Transverse colon (tissue), 4 donors: ENCODE results near the gene SPOCK3. TPM values are rescaled to one million over a fixed set of nuclear protein-coding genes. Genes with fewer than 3 reads are reported as not detected.
"Not testable (repeated sequence)": the region's sequence is repeated elsewhere in the genome, so short reads cannot be mapped to it uniquely, and the experiment has no call there.

ENCODE experiments used
- DNase-seq: peaks from one replicate; pipeline ENCODE4 v3.0.0-alpha.2; 2019
- H3K27ac ChIP-seq, 4 donors: fragments of 200-600 bp; sonication (generic); 2 replicates each; pipeline ENCODE4 v1.5.1; 2016 to 2018; ENCODE audit warnings: inconsistent platforms in 4 of 4
- H3K27me3 ChIP-seq: fragments of 200-600 bp; sonication (generic); 2 replicates; pipeline ENCODE4 v1.5.1; 2017; ENCODE audit warnings: inconsistent platforms
- H3K36me3 ChIP-seq, 4 donors: fragments of 200-600 bp; sonication (generic); 2 replicates each; pipeline ENCODE4 v1.5.1; 2017 to 2019; ENCODE audit warnings: inconsistent platforms in 4 of 4
- H3K4me1 ChIP-seq, 4 donors: fragments of 200-600 bp; sonication (generic); 2 replicates each; pipeline ENCODE4 v1.5.1; 2017 to 2020; ENCODE audit warnings: inconsistent platforms in 4 of 4
- H3K4me3 ChIP-seq, 4 donors: fragments of 200-600 bp; sonication (generic); 1 replicate in 1 of 4; 2 replicates in 3 of 4; pipeline versions ENCODE4 v1.5.1 to v1.6.1; 2017 to 2019; ENCODE audit warnings: inconsistent platforms in 4 of 4
- H3K9me3 ChIP-seq, 2 donors: fragments of 200-600 bp; sonication (generic); 2 replicates each; pipeline ENCODE4 v1.5.1; 2017 to 2019; ENCODE audit warnings: inconsistent platforms in 2 of 2
- CTCF ChIP-seq, 5 experiments: fragments of 200-600 bp in 3 of 5; fragments of 450-650 bp in 2 of 5; sonication (generic) in 3 of 5; IDR thresholded peaks; 1 replicate in 2 of 5; 2 replicates in 3 of 5; pipeline ENCODE4 v1.5.1; 2016 to 2017; ENCODE audit warnings: antibody characterized with exemption in 5 of 5, inconsistent platforms in 3 of 5, mild to moderate bottlenecking in 2 of 5, moderate library complexity in 1 of 5
- EP300 ChIP-seq: sonication (generic); formaldehyde crosslinking; IDR thresholded peaks from one replicate; pipeline ENCODE4 v1.6.1; 2017; ENCODE audit warnings: antibody characterized with exemption, low read depth
- POLR2A ChIP-seq: fragments of 450-650 bp; IDR thresholded peaks from one replicate; pipeline ENCODE4 v1.6.1; 2016; ENCODE audit warnings: antibody characterized with exemption, mild to moderate bottlenecking, moderate library complexity
- POLR2AphosphoS5 ChIP-seq, 3 donors: sonication (generic); formaldehyde crosslinking; IDR thresholded peaks; one replicate each; pipeline ENCODE4 v1.6.1; 2016; ENCODE audit warnings: antibody characterized with exemption in 3 of 3
- WGBS, 2 donors: methylation state at CpG; one replicate each; pipeline ENCODE4 v1.1.5; 2018; ENCODE audit warnings: low coverage in 1 of 2; 5-methylcytosine and 5-hydroxymethylcytosine counted together
- in situ Hi-C, 4 donors: fragments of 200-750 bp; cut with MboI; loops; one replicate each; pipeline versions ENCODE4 v1.15.0 to v1.15.1; 2017; ENCODE audit warnings: low sequenced_read_pairs in 3 of 4, low pct_ligation_motif_present in 1 of 4, low pct_unique_long_range_greater_than_20kb in 1 of 4
- intact Hi-C: fragments of 100-400 bp; cut with DNase I; formaldehyde crosslinking; loops from one replicate; pipeline ENCODE4 v1.15.1; 2023; ENCODE audit warnings: low total_unique reads
- total RNA-seq, 4 donors: library from RNA; depleted of rRNA; stranded (reverse); fragments of >200 nt; gene quantifications; one replicate each; pipeline ENCODE4 v1.1.0, GENCODE V29; 2016

SPOCK3 gene
- total RNA-seq, 4 donors from 2014 or later: 0.27 to 0.64 TPM; not detected in 2

- WGBS, 2 donors: 55 to 86% methylated on average over 3 of the region's 3 CpGs
- no peaks in the 10 kb centered on the region for H3K4me1 ChIP-seq
- TF ChIP-seq POLR2A (no peak), EP300 (no peak), POLR2AphosphoS5 (IDR thresholded peaks at IDR 0.05) (no peak), CTCF (IDR thresholded peaks at IDR 0.05) (no peak)
- no peaks in the 10 kb centered on the region for H3K27me3 ChIP-seq
- in situ Hi-C loops: no loop called here
- DNase-seq: no peak
- H3K36me3 ChIP-seq: no peaks in the 10 kb centered on the region
- no peak overlapping the region for H3K27ac ChIP-seq
- H3K9me3 ChIP-seq: no peaks in the 10 kb centered on the region
- intact Hi-C loops: no loop called here
- no peak overlapping the region for H3K4me3 ChIP-seq
Observed at GRCh38 chr4:166733686-166734085, 500.6 kb downstream of the SPOCK3 start.

- no peak for DNase-seq
- TF ChIP-seq POLR2AphosphoS5 (IDR thresholded peaks at IDR 0.05) (no peak), CTCF (IDR thresholded peaks at IDR 0.05) (no peak)
- in situ Hi-C loops: no loop called here
Observed at GRCh38 chr4:166726832-166727231, 507.5 kb downstream of the SPOCK3 start.

GRCh38 chr4:166724369-166724768, 509.9 kb downstream of the SPOCK3 start:
- TF ChIP-seq CTCF (IDR thresholded peaks at IDR 0.05) (no peak), POLR2AphosphoS5 (IDR thresholded peaks at IDR 0.05) (no peak), POLR2A (no peak), EP300 (no peak)
- 77 to 88% methylated on average over 1 of the region's 1 CpG for WGBS, 2 donors
- intact Hi-C loops: no loop called here

More at GRCh38 chr4:166726832-166727231, 507.5 kb downstream of the SPOCK3 start:
- Histone ChIP-seq H3K36me3 (no peaks in the 10 kb centered on the region), H3K4me1 (no peaks in the 10 kb centered on the region), H3K27ac (no peak overlapping the region), H3K4me3 (no peak overlapping the region), H3K27me3 (no peaks in the 10 kb centered on the region), H3K9me3 (no peaks in the 10 kb centered on the region)
- 86 to 88% methylated on average over 4 to 5 of the region's 5 CpGs for WGBS, 2 donors
- intact Hi-C loops: no loop called here

GRCh38 chr4:166723532-166724140, 510.7 kb downstream of the SPOCK3 start:
- no peak for DNase-seq
- in situ Hi-C loops: no loop called here
- TF ChIP-seq POLR2AphosphoS5 (IDR thresholded peaks at IDR 0.05): no peak
- no peak for TF ChIP-seq POLR2A
- no peak for TF ChIP-seq EP300
- TF ChIP-seq CTCF (IDR thresholded peaks at IDR 0.05): no peak
- H3K4me1 ChIP-seq: no peaks in the 10 kb centered on the region
- H3K27me3 ChIP-seq: no peaks in the 10 kb centered on the region
- no peak overlapping the region for H3K4me3 ChIP-seq
- intact Hi-C loops: no loop called here
- 73 to 74% methylated on average over 5 of the region's 5 CpGs for WGBS, 2 donors
- H3K36me3 ChIP-seq: no peaks in the 10 kb centered on the region
- no peak overlapping the region for H3K27ac ChIP-seq
- no peaks in the 10 kb centered on the region for H3K9me3 ChIP-seq

More at GRCh38 chr4:166724369-166724768, 509.9 kb downstream of the SPOCK3 start:
- H3K27ac ChIP-seq: no peak overlapping the region
- in situ Hi-C loops: no loop called here
- no peak for DNase-seq
- no peak overlapping the region for H3K4me3 ChIP-seq
- no peaks in the 10 kb centered on the region for H3K4me1 ChIP-seq
- no peaks in the 10 kb centered on the region for H3K36me3 ChIP-seq
- no peaks in the 10 kb centered on the region for H3K27me3 ChIP-seq
- no peaks in the 10 kb centered on the region for H3K9me3 ChIP-seq

- H3K4me1 ChIP-seq, in situ Hi-C loops, H3K36me3 ChIP-seq, DNase-seq, H3K9me3 ChIP-seq, intact Hi-C loops, H3K27me3 ChIP-seq, H3K4me3 ChIP-seq, H3K27ac ChIP-seq: not testable (repeated sequence)
- 65 to 86% methylated on average over 7 to 12 of the region's 12 CpGs for WGBS, 2 donors
Observed at GRCh38 chr4:166715748-166716713, 518.3 kb downstream of the SPOCK3 start.
